Neural crest cell (in vitro differentiated cells): ENCODE data around the gene STT3A. TPM values are rescaled to one million over a fixed set of nuclear protein-coding genes. Genes with fewer than 3 reads are reported as not detected.

Experiments
- DNase-seq: peaks from one replicate; pipeline ENCODE4 v3.0.0; 2021; ENCODE audit warnings: low read depth, mixed read lengths, low spot score
- H3K27ac Mint-ChIP-seq: one replicate; pipeline ENCODE4 v1.8.0; 2021; ENCODE audit warnings: mild to moderate bottlenecking, mixed read lengths; ENCODE audit not compliant: unreplicated experiment
- H3K27me3 Mint-ChIP-seq: 2 replicates; pipeline ENCODE4 v1.8.0; 2021; ENCODE audit warnings: low read depth, mild to moderate bottlenecking, mixed read lengths
- H3K36me3 Mint-ChIP-seq: 2 replicates; pipeline ENCODE4 v1.8.0; 2021; ENCODE audit warnings: low read depth, mild to moderate bottlenecking, mixed read lengths
- H3K4me1 Mint-ChIP-seq: 2 replicates; pipeline ENCODE4 v1.8.0; 2021; ENCODE audit warnings: mixed read lengths
- H3K4me3 Mint-ChIP-seq: one replicate; pipeline ENCODE4 v1.8.0; 2021; ENCODE audit warnings: mild to moderate bottlenecking, mixed read lengths
- H3K9me3 Mint-ChIP-seq: 2 replicates; pipeline ENCODE4 v1.8.0; 2021; ENCODE audit warnings: mixed read lengths
- total RNA-seq: library from RNA; stranded (reverse); gene quantifications from 2 replicates; pipeline ENCODE4 v1.2.1, GENCODE V29; 2021
- TF ChIP-seq, protein P1 (sequence below): fragments of 200-600 bp; sonication (generic); conservative IDR thresholded peaks from 2 replicates; pipeline ENCODE4 v1.5.0; 2021; ENCODE audit warnings: antibody characterized with exemption, mild to moderate bottlenecking

Gene STT3A
- total RNA-seq, 1 donor from 2014 or later = 144 TPM

DNA sequence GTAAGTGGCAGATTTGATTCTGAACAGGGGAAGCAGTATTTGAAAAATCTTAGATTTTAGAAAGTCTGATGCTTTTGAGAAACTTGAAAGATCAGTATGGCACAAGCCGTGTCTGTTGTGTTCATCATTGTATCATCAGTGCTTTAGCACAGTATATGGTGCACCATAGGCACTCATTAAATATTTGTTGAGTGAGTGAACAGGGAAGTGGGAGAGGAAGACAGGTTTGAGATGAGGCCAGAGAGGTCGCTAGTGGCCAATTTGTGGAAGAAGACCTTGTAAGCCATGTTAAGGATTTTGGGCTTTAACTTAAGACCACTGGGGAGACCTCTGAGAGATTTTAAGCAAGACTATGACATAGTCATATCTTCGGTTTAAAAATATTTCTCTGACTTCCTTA, 45.2 kb downstream of the STT3A start:
- TF ChIP-seq, protein P1, sequence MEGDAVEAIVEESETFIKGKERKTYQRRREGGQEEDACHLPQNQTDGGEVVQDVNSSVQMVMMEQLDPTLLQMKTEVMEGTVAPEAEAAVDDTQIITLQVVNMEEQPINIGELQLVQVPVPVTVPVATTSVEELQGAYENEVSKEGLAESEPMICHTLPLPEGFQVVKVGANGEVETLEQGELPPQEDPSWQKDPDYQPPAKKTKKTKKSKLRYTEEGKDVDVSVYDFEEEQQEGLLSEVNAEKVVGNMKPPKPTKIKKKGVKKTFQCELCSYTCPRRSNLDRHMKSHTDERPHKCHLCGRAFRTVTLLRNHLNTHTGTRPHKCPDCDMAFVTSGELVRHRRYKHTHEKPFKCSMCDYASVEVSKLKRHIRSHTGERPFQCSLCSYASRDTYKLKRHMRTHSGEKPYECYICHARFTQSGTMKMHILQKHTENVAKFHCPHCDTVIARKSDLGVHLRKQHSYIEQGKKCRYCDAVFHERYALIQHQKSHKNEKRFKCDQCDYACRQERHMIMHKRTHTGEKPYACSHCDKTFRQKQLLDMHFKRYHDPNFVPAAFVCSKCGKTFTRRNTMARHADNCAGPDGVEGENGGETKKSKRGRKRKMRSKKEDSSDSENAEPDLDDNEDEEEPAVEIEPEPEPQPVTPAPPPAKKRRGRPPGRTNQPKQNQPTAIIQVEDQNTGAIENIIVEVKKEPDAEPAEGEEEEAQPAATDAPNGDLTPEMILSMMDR = no peak
- H3K27me3 Mint-ChIP-seq = no peaks in the 10 kb centered on the region
- H3K4me1 Mint-ChIP-seq = no peaks in the 10 kb centered on the region
- no peaks in the 10 kb centered on the region for H3K9me3 Mint-ChIP-seq
- no peak overlapping the region for H3K4me3 Mint-ChIP-seq
- no peak for DNase-seq
- H3K27ac Mint-ChIP-seq = no peak overlapping the region
- H3K36me3 Mint-ChIP-seq = peaks cover 29% of the 10 kb centered on the region

DNA sequence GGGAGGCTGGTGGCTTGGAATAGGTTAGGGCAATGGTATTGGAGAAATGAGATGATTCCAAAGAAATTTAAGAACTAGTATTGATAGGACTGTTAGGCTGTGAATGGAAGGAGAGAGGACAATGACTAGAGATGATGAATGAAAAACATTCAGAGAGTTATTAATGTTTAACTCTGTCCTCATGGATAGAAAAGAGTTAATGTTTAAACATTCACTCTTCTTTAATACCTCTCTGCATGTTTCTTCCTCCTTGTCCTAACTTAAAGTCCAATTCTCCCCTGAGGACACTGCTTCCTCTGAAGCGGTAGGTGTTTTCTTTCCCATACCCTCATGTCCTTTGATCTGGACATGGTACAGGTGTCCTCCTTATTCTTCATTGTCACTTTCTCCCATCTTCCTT, 45.7 kb downstream of the STT3A start:
- Mint-ChIP-seq H3K4me1 (no peaks in the 10 kb centered on the region), H3K4me3 (no peak overlapping the region), H3K27me3 (no peaks in the 10 kb centered on the region), H3K36me3 (peaks cover 29% of the 10 kb centered on the region), H3K9me3 (no peaks in the 10 kb centered on the region), H3K27ac (no peak overlapping the region)
- TF ChIP-seq, protein P1 = no peak
- DNase-seq = no peak

DNA sequence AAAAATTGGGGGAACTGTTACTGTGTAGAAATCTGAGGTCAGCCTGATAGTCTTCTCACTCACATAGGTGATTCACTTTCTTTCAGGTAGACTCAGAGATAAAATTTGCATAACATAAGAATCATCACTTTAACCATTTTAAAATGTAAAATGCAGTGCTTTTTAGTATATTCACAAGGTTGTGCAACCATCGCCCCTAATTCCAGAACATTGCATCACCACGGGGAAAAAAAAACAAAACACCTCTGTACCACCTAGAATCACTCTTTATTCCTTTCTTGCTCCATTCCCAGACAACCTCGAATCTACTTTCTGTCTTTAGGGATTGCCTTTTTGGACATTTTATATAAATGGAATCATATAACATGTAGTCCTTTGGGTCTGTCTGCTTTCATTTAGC, 53.2 kb downstream of the STT3A start:
- Mint-ChIP-seq H3K27ac (no peak overlapping the region), H3K27me3 (no peaks in the 10 kb centered on the region), H3K4me3 (no peak overlapping the region), H3K4me1 (no peaks in the 10 kb centered on the region), H3K36me3 (peaks cover 30% of the 10 kb centered on the region), H3K9me3 (no peaks in the 10 kb centered on the region)
- DNase-seq = no peak
- TF ChIP-seq, protein P1 = no peak

DNA sequence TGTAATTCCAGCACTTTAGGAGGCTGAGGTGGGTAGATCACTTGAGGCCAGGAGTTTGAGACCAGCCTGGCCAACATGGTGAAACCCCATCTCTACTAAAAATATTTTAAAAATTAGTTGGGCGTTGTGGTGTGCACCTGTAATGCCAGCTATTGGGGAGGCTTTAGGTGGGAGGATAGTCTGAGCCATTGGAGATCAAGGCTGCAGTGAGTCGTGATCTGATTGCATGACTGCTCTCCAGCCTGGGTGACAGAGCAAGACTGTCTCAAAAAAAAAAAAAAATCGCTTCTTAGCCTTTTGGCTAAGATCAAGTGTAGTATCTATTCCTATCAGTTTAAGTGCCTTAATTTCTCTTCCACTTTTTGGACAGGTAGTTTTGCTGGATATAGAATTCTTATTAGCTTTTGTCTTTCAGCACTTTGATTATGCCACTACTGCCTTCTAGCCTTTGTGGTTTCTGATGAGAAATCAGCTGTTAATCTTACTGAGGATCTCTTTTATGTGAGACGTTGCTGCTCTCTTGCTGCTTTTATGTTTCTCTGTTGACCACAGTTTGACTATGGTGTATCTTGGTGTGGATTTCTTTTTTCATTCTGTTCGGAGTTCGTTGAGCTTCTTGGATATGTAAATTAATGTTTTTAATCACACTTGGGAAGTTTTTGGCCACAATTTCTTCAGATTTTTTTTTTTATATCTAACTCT, 57.0 kb downstream of the STT3A start:
- Mint-ChIP-seq H3K27ac (no peak overlapping the region), H3K36me3 (peaks cover 23% of the 10 kb centered on the region), H3K9me3 (no peaks in the 10 kb centered on the region)

DNA sequence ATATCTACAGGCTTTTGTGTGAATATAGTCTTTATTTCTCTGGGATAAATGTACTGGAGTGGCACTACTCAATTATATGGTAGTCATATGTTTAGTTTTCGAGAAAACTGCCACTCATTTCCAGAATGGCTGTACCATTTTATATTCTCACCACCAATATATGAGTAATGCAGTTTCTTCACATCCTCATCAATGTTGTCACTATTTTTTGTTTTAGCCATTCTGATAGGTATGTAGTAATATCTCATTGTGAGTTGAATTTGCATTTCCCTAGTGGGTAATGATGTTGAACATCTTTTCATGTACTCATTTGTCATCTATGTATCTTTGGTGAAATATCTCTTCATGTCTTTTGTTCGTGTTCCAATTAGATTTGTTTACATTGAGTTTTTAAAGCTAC, 70.0 kb downstream of the STT3A start:
- no peaks in the 10 kb centered on the region for H3K27me3 Mint-ChIP-seq
- H3K4me3 Mint-ChIP-seq = no peak overlapping the region
- H3K4me1 Mint-ChIP-seq = no peaks in the 10 kb centered on the region
- H3K9me3 Mint-ChIP-seq = peaks cover 27% of the 10 kb centered on the region
- DNase-seq = no peak
- TF ChIP-seq, protein P1 = no peak
- no peak overlapping the region for H3K27ac Mint-ChIP-seq
- peaks cover 50% of the 10 kb centered on the region for H3K36me3 Mint-ChIP-seq

More for the DNA sequence above, 57.0 kb downstream of the STT3A start:
- DNase-seq = no peak
- Mint-ChIP-seq H3K4me1 (no peaks in the 10 kb centered on the region), H3K4me3 (no peak overlapping the region), H3K27me3 (no peaks in the 10 kb centered on the region)
- TF ChIP-seq, protein P1 = no peak
